H1 (cell line): ENCODE measurements around the gene MID1. TPM values are rescaled to one million over a fixed set of nuclear protein-coding genes. Genes with fewer than 3 reads are reported as not detected.

Experiments used
- CTCF ChIA-PET: fragments of 300-600 bp; sonication (Branson Sonifier 250); formaldehyde crosslinking; loops from one replicate; lab custom pipeline; 2021; ENCODE audit not compliant: partially characterized antibody; lab: Charles Lee
- POLR2A ChIA-PET: fragments of 300-600 bp; sonication (Branson Sonifier 250); formaldehyde crosslinking; loops from one replicate; lab custom pipeline; 2021; ENCODE audit warnings: inconsistent platforms; ENCODE audit not compliant: partially characterized antibody; lab: Charles Lee
- DNase-seq, 2 experiments: peaks; one replicate each; pipeline versions ENCODE4 v3.0.0 to v3.0.0-alpha.2; 2010 to 2022; ENCODE audit warnings: low spot score in 2 of 2, low read depth in 1 of 2, mixed read lengths in 1 of 2
- FAIRE-seq: peaks from 2 replicates; lab custom pipeline; 2011; peaks lifted over from hg19 to GRCh38; lab: Jason Lieb, UNC
- H2AFZ ChIP-seq: 2 replicates; pipeline ENCODE4 v1.8.1; 2012; ENCODE audit warnings: low read length, inconsistent platforms
- H2AK5ac ChIP-seq: 2 replicates; pipeline ENCODE4 v1.6.1; 2013; ENCODE audit warnings: low read depth, low read length
- H2BK120ac ChIP-seq: replicated peaks from 2 replicates; pipeline ENCODE3; 2013; ENCODE audit warnings: low read depth, low read length, inconsistent platforms
- H2BK12ac ChIP-seq: 2 replicates; pipeline ENCODE4 v1.6.1; 2013; ENCODE audit warnings: low read depth, low read length
- H2BK15ac ChIP-seq: 2 replicates; pipeline ENCODE4 v1.6.1; 2013; ENCODE audit warnings: low read length
- H2BK20ac ChIP-seq: 2 replicates; pipeline ENCODE4 v1.6.1; 2013; ENCODE audit warnings: low read length
- H2BK5ac ChIP-seq: 2 replicates; pipeline ENCODE4 v1.6.1; 2013; ENCODE audit warnings: low read depth, low read length
- H3K14ac ChIP-seq: 2 replicates; pipeline ENCODE4 v1.6.1; 2013; ENCODE audit warnings: inconsistent platforms; ENCODE audit not compliant: insufficient read length
- H3K18ac ChIP-seq: 2 replicates; pipeline ENCODE4 v1.6.1; 2013; ENCODE audit warnings: low read length; ENCODE audit errors: extremely low read depth
- H3K23ac ChIP-seq: 2 replicates; pipeline ENCODE4 v1.6.1; 2013; ENCODE audit warnings: inconsistent platforms; ENCODE audit not compliant: insufficient read length
- H3K23me2 ChIP-seq: 2 replicates; pipeline ENCODE4 v1.6.1; 2013; ENCODE audit warnings: low read depth, low read length
- H3K27ac ChIP-seq: 2 replicates; pipeline ENCODE4 v1.6.1; 2011; ENCODE audit warnings: low read depth, low read length, inconsistent platforms
- H3K27me3 ChIP-seq, 4 experiments: replicated peaks in 1 of 4; 1 replicate in 1 of 4; 2 replicates in 3 of 4; pipeline versions ENCODE4 v1.6.1 to v1.8.1; 2011 to 2013; ENCODE audit warnings: low read length in 3 of 4, mild to moderate bottlenecking in 3 of 4, inconsistent platforms in 2 of 4, mixed read lengths in 2 of 4, moderate library complexity in 1 of 4; ENCODE audit not compliant: control insufficient read depth in 3 of 4, insufficient read depth in 3 of 4; ENCODE audit errors: extremely low read depth in 1 of 4
- H3K36me3 ChIP-seq, 4 experiments: 2 replicates each; pipeline versions ENCODE4 v1.6.1 to v1.8.1; 2011 to 2013; ENCODE audit warnings: mild to moderate bottlenecking in 4 of 4, low read length in 3 of 4, moderate library complexity in 2 of 4, control low read depth in 1 of 4, inconsistent platforms in 1 of 4; ENCODE audit not compliant: insufficient read depth in 4 of 4, control insufficient read depth in 2 of 4
- H3K4ac ChIP-seq: replicated peaks from 2 replicates; pipeline ENCODE3; 2013; ENCODE audit warnings: low read length, low read depth, mixed read lengths, inconsistent platforms; ENCODE audit not compliant: insufficient read length
- H3K4me1 ChIP-seq, 4 experiments: replicated peaks in 1 of 4; 1 replicate in 1 of 4; 2 replicates in 3 of 4; pipeline versions ENCODE4 v1.6.1 to v1.8.1; 2011 to 2013; ENCODE audit warnings: low read length in 3 of 4, inconsistent platforms in 2 of 4, mixed read lengths in 1 of 4; ENCODE audit not compliant: insufficient read depth in 4 of 4, control insufficient read depth in 3 of 4
- H3K4me2 ChIP-seq, 2 experiments: 2 replicates each; pipeline versions ENCODE4 v1.6.1 to v1.8.1; 2011 to 2013; ENCODE audit warnings: low read depth in 2 of 2, low read length in 2 of 2, control low read depth in 1 of 2, inconsistent platforms in 1 of 2, mild to moderate bottlenecking in 1 of 2; ENCODE audit not compliant: insufficient read depth in 1 of 2
- H3K4me3 ChIP-seq, 4 experiments: fragments of 200-600, 300-600 bp in 1 of 4; sonication (generic), shearing (Covaris generic), sonication (Bioruptor Twin) in 1 of 4; 2 replicates each; pipeline versions ENCODE4 v1.5.1 to v1.8.1; 2011 to 2016; ENCODE audit warnings: low read length in 4 of 4, low read depth in 3 of 4, control low read depth in 2 of 4, inconsistent platforms in 2 of 4, mild to moderate bottlenecking in 2 of 4, mixed read lengths in 1 of 4, moderate library complexity in 1 of 4; ENCODE audit not compliant: insufficient read depth in 2 of 4; ENCODE audit errors: extremely low read depth in 1 of 4
- H3K56ac ChIP-seq: replicated peaks from 2 replicates; pipeline ENCODE3; 2013; ENCODE audit warnings: low read depth, mild to moderate bottlenecking, mixed read lengths, low read length, inconsistent platforms; ENCODE audit not compliant: insufficient read length
- H3K79me1 ChIP-seq: 2 replicates; pipeline ENCODE4 v1.6.1; 2013; ENCODE audit warnings: low read depth, low read length, control low read depth
- H3K79me2 ChIP-seq, 2 experiments: 2 replicates each; pipeline versions ENCODE4 v1.6.1 to v1.8.1; 2012 to 2013; ENCODE audit warnings: low read length in 2 of 2, mild to moderate bottlenecking in 2 of 2, inconsistent platforms in 1 of 2; ENCODE audit not compliant: insufficient read depth in 2 of 2, control insufficient read depth in 1 of 2
- H3K9ac ChIP-seq, 4 experiments: replicated peaks in 1 of 4; 1 replicate in 1 of 4; 2 replicates in 3 of 4; pipeline versions ENCODE4 v1.6.1 to v1.8.1; 2011 to 2013; ENCODE audit warnings: low read depth in 3 of 4, low read length in 3 of 4, control low read depth in 2 of 4, mild to moderate bottlenecking in 2 of 4, moderate library complexity in 2 of 4, inconsistent platforms in 1 of 4; ENCODE audit errors: extremely low read depth in 1 of 4
- H3K9me3 ChIP-seq, 2 experiments: 2 replicates each; pipeline versions ENCODE4 v1.6.1 to v1.8.1; 2012 to 2013; ENCODE audit warnings: mild to moderate bottlenecking in 2 of 2, moderate library complexity in 2 of 2, control low read depth in 1 of 2, inconsistent platforms in 1 of 2, low read depth in 1 of 2, low read length in 1 of 2, mixed read lengths in 1 of 2; ENCODE audit not compliant: insufficient read depth in 2 of 2
- H4K20me1 ChIP-seq, 2 experiments: replicated peaks in 1 of 2; 2 replicates each; pipeline versions ENCODE3 to v1.8.1; 2011 to 2013; ENCODE audit warnings: inconsistent platforms in 2 of 2, low read length in 2 of 2, mild to moderate bottlenecking in 1 of 2; ENCODE audit not compliant: insufficient read depth in 2 of 2, control insufficient read depth in 1 of 2
- H4K5ac ChIP-seq: 2 replicates; pipeline ENCODE4 v1.6.1; 2013; ENCODE audit warnings: low read length, low read depth, mixed read lengths, inconsistent platforms; ENCODE audit not compliant: insufficient read length
- H4K8ac ChIP-seq: 2 replicates; pipeline ENCODE4 v1.8.0; 2013; ENCODE audit warnings: mild to moderate bottlenecking, moderate library complexity, low read length, inconsistent platforms; ENCODE audit not compliant: insufficient read depth; ENCODE audit errors: extremely low read depth
- H4K91ac ChIP-seq: replicated peaks from 2 replicates; pipeline ENCODE3; 2013; ENCODE audit warnings: low read length, mixed read lengths, inconsistent platforms; ENCODE audit not compliant: insufficient read length
- BACH1 ChIP-seq: IDR thresholded peaks from 2 replicates; pipeline ENCODE4 v1.6.1; 2012; ENCODE audit warnings: low read length, improper control_type of control experiment
- CBX5 ChIP-seq: fragments of 300-800, 300-1000 bp; sonication (generic); IDR thresholded peaks from 2 replicates; pipeline ENCODE4 v1.7.1; 2016; ENCODE audit warnings: antibody characterized with exemption, low read length, low read depth
- CTBP2 ChIP-seq: IDR thresholded peaks from 2 replicates; pipeline ENCODE4 v1.7.0; 2011; ENCODE audit warnings: borderline replicate concordance, mild to moderate bottlenecking, moderate library complexity, mixed read lengths, low read length; ENCODE audit not compliant: insufficient read depth, insufficient read length
- JUND ChIP-seq: IDR thresholded peaks from 2 replicates; pipeline ENCODE4 v1.6.1; 2011; ENCODE audit warnings: mild to moderate bottlenecking, improper control_type of control experiment, low read length
- NRF1 ChIP-seq: IDR thresholded peaks from 2 replicates; pipeline ENCODE4 v1.6.1; 2011; ENCODE audit warnings: mild to moderate bottlenecking, low read depth, low read length, improper control_type of control experiment
- PHF8 ChIP-seq: fragments of 200-600 bp; sonication (generic); conservative IDR thresholded peaks from 2 replicates; pipeline ENCODE4 v1.7.1; 2012; ENCODE audit warnings: low read depth, mild to moderate bottlenecking, inconsistent platforms, low read length, moderate library complexity
- POU5F1 ChIP-seq: IDR thresholded peaks from 2 replicates; pipeline ENCODE4 v1.6.1; 2011; ENCODE audit warnings: low read depth, mild to moderate bottlenecking, low read length, moderate library complexity
- SIX5 ChIP-seq: IDR thresholded peaks from 2 replicates; pipeline ENCODE4 v1.6.1; 2011; ENCODE audit warnings: mild to moderate bottlenecking, low read depth, low read length
- SRF ChIP-seq: IDR thresholded peaks from 2 replicates; pipeline ENCODE4 v1.6.1; 2011; ENCODE audit warnings: mild to moderate bottlenecking, low read depth, low read length, moderate library complexity
- TAF1 ChIP-seq: IDR thresholded peaks from 2 replicates; pipeline ENCODE4 v1.6.1; 2011; ENCODE audit warnings: mild to moderate bottlenecking, low read depth, low read length
- WGBS, 2 experiments: shearing (Covaris generic) in 1 of 2; methylation state at CpG; one replicate each; pipeline versions ENCODE4 v1.1.6 to v1.1.7; 2013 to 2015; ENCODE audit warnings: low lambda C conversion rate in 2 of 2, mixed read lengths in 2 of 2, inconsistent platforms in 1 of 2, low coverage in 1 of 2, missing lambda C conversion rate in 1 of 2; ENCODE audit not compliant: insufficient replicate concordance in 2 of 2, insufficient coverage in 1 of 2, insufficient read length in 1 of 2; ENCODE audit errors: extremely low coverage in 1 of 2, missing lambda C conversion rate in 1 of 2; 5-methylcytosine and 5-hydroxymethylcytosine counted together
- polyA plus RNA-seq, 7 experiments: library from polyadenylated mRNA; depleted of rRNA in 3 of 7; stranded (reverse) in 5 of 7; unstranded in 2 of 7; fragments of >200 nt in 5 of 7; fragments of 200-250 nt in 2 of 7; gene quantifications; 1 replicate in 5 of 7; 2 replicates in 1 of 7; 4 replicates in 1 of 7; pipeline versions ENCODE4 v1.2.1 to v1.2.3, GENCODE V29; 2011 to 2013; ENCODE audit warnings: missing spikeins in 2 of 7, mixed read lengths in 2 of 7
- total RNA-seq: library from RNA; stranded (reverse); fragmentation: NEBNext Ultra II Directional; extraction: Animal tissue kit (Norgen Biotek cat#: 25700); gene quantifications from 2 replicates; pipeline ENCODE4 v1.2.1, GENCODE V29; 2021
- TF ChIP-seq, protein P1 (sequence below): IDR thresholded peaks from 2 replicates; pipeline ENCODE4 v1.6.1; 2011; ENCODE audit warnings: low read depth, mild to moderate bottlenecking, low read length; ENCODE audit not compliant: insufficient read depth
- TF ChIP-seq, protein P2 (sequence below): IDR thresholded peaks from 2 replicates; pipeline ENCODE4 v1.6.1; 2012; ENCODE audit warnings: low read length, inconsistent platforms

MID1 gene
- total and polyA plus RNA-seq, 2 of the 8 experiments (the other 6 are each of a cell fraction or from before 2014, with no cell fraction given) = 12.9 to 54.3 TPM

DNA sequence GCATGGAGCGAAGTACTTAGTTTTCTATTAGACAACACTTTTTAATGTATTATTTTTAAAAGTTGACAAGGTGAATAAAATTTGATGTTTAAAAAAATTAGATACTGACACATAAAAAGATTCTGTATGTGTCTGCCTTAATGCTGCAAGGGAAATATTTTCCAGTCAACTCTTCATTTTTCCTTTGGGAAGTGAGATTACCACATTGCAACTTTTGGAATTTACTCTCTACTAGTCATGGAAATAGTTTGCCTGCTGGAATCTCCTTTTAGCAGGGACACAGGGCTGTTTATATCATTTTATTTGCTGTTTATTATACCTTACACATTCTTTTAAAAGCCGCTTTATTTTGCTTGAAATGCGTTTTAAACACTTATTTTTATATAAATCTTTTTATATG lies 135.1 kb downstream of the MID1 start:
- Histone ChIP-seq H3K56ac (no peak overlapping the region), H2BK20ac (no peak overlapping the region), H3K4me1 (peaks cover 0 to 2% (median 0%) of the 10 kb centered on the region in 4 experiments; a peak in 3 of 7 replicates), H2AK5ac (no peak overlapping the region), H3K79me1 (no peaks in the 10 kb centered on the region), H3K9me3 (no peaks in the 10 kb centered on the region), H3K79me2 (no peaks in the 10 kb centered on the region), H3K23me2 (no peaks in the 10 kb centered on the region), H4K91ac (no peak overlapping the region), H3K23ac (no peak overlapping the region), H3K4ac (no peak overlapping the region), H2BK12ac (no peak overlapping the region), H3K14ac (no peak overlapping the region), H4K20me1 (no peaks in the 10 kb centered on the region), H2BK120ac (no peak overlapping the region), H3K27me3 (no peaks in the 10 kb centered on the region), H3K4me2 (no peak overlapping the region), H2BK5ac (no peak overlapping the region), H3K18ac (no peak overlapping the region), H3K36me3 (peaks cover 0 to 5% (median under 1%) of the 10 kb centered on the region in 4 experiments; a peak in 3 of 8 replicates), H3K4me3 (no peak overlapping the region), H3K27ac (no peak overlapping the region), H2AFZ (no peak overlapping the region), H2BK15ac (no peak overlapping the region), H4K5ac (no peak overlapping the region), H3K9ac (no peak overlapping the region), H4K8ac (no peak overlapping the region)
- ChIA-PET CTCF (interaction anchor here (1.7 kb wide), 1 partner anchor 113 kb away, joined by 4 read pairs; no protein-coding TSS in a partner anchor), POLR2A (no interaction called here)
- no peak for DNase-seq
- WGBS, 2 experiments = 90% methylated on average over 3 of the region's 3 CpGs; no CpG with 5 or more reads in 1 of the 2 experiments
- no peak for FAIRE-seq
- TF ChIP-seq TAF1 = no peak
- TF ChIP-seq POU5F1 = no peak
- TF ChIP-seq CBX5 = no peak
- no peak for TF ChIP-seq CTBP2
- TF ChIP-seq, protein P1, sequence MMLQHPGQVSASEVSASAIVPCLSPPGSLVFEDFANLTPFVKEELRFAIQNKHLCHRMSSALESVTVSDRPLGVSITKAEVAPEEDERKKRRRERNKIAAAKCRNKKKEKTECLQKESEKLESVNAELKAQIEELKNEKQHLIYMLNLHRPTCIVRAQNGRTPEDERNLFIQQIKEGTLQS = no peak
- no peak for TF ChIP-seq PHF8
- no peak for TF ChIP-seq NRF1
- TF ChIP-seq SRF = no peak
- TF ChIP-seq BACH1 = no peak
- no peak for TF ChIP-seq JUND
- no peak for TF ChIP-seq SIX5
- TF ChIP-seq, protein P2, sequence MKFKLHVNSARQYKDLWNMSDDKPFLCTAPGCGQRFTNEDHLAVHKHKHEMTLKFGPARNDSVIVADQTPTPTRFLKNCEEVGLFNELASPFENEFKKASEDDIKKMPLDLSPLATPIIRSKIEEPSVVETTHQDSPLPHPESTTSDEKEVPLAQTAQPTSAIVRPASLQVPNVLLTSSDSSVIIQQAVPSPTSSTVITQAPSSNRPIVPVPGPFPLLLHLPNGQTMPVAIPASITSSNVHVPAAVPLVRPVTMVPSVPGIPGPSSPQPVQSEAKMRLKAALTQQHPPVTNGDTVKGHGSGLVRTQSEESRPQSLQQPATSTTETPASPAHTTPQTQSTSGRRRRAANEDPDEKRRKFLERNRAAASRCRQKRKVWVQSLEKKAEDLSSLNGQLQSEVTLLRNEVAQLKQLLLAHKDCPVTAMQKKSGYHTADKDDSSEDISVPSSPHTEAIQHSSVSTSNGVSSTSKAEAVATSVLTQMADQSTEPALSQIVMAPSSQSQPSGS = no peak
